ENCODE data around the gene MAP3K4. TPM values are rescaled to one million over a fixed set of nuclear protein-coding genes. Genes with fewer than 3 reads are reported as not detected.
A peak's percentile ranks its signal among the peaks of the same experiment; 100 is the strongest.
"Not testable (repeated sequence)": the region's sequence is repeated elsewhere in the genome, so short reads cannot be mapped to it uniquely, and the experiment has no call there.

Gene MAP3K4
- total and polyA plus RNA-seq, 10 donors: 11.4 to 65.5 (median 37.0) TPM

GRCh38 chr6:161116554-161116953 is 125.0 kb downstream of the MAP3K4 start:
- Histone ChIP-seq H3K4me1 (no peaks in the 10 kb centered on the region), H3K27me3 (replicated peaks in 1 of 7) (no peaks in the 10 kb centered on the region), H3K9me3 (peaks cover 0 to 24% (median 12%) of the 10 kb centered on the region in 8 donors), H3K27ac (no peak overlapping the region), H3K36me3 (peaks cover 9 to 100% (median 61%) of the 10 kb centered on the region in 6 donors), H3K4me3 (no peak overlapping the region)
- no peak for DNase-seq
- intact Hi-C loops (cut with DNase I; ENCODE audit: low total_unique reads): no loop called here
- 91 to 97% (median 94%) methylated on average over 4 of the region's 4 CpGs for whole genome bisulfite sequencing, 5 donors
- TF ChIP-seq POLR2A (IDR thresholded peaks at IDR 0.05) (no peak), POLR2AphosphoS5 (IDR thresholded peaks at IDR 0.05) (no peak)
- TF ChIP-seq, protein P1, sequence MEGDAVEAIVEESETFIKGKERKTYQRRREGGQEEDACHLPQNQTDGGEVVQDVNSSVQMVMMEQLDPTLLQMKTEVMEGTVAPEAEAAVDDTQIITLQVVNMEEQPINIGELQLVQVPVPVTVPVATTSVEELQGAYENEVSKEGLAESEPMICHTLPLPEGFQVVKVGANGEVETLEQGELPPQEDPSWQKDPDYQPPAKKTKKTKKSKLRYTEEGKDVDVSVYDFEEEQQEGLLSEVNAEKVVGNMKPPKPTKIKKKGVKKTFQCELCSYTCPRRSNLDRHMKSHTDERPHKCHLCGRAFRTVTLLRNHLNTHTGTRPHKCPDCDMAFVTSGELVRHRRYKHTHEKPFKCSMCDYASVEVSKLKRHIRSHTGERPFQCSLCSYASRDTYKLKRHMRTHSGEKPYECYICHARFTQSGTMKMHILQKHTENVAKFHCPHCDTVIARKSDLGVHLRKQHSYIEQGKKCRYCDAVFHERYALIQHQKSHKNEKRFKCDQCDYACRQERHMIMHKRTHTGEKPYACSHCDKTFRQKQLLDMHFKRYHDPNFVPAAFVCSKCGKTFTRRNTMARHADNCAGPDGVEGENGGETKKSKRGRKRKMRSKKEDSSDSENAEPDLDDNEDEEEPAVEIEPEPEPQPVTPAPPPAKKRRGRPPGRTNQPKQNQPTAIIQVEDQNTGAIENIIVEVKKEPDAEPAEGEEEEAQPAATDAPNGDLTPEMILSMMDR (IDR thresholded peaks at IDR 0.05 in 8 of 11, conservative IDR thresholded peaks at IDR 0.05 in 3 of 11): no peak

DNA sequence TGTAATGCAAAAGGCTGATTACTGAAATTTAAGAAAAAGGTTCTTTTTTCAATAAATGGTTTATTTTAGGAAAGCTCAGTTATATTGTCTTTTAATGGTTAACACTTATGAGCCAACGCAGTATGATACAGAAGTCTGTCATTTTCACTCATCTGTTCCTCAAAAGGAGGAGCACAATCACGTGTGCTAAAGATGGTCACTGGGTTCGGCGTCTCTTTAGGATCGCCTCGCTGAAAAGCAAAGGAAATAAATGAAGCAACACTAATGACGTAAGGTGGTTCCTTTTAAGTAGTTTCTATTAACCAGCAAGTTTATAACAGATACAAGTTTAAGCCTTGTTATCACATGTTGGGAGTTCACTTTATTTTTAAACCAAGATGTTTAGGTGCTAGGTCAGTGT is 125.7 kb downstream of the MAP3K4 start:
- intact Hi-C loops (cut with DNase I; ENCODE audit: low total_unique reads): no loop called here
- no peaks in the 10 kb centered on the region for H3K27me3 ChIP-seq (replicated peaks in 1 of 7)
- peaks cover 0 to 32% (median 19%) of the 10 kb centered on the region in 8 donors for H3K9me3 ChIP-seq
- H3K27ac ChIP-seq: no peak overlapping the region
- H3K4me3 ChIP-seq: no peak overlapping the region
- peaks cover 5 to 99% (median 54%) of the 10 kb centered on the region in 6 donors for H3K36me3 ChIP-seq
- H3K4me1 ChIP-seq: no peaks in the 10 kb centered on the region
- TF ChIP-seq POLR2AphosphoS5 (IDR thresholded peaks at IDR 0.05): peak in 1 of 3 donors; percentile 19
- TF ChIP-seq POLR2A (IDR thresholded peaks at IDR 0.05): no peak
- TF ChIP-seq, protein P1 (IDR thresholded peaks at IDR 0.05 in 8 of 11, conservative IDR thresholded peaks at IDR 0.05 in 3 of 11): no peak
- no peak for DNase-seq
- WGBS, 5 donors: 50 to 83% (median 69%) methylated on average over 7 of the region's 7 CpGs

DNA sequence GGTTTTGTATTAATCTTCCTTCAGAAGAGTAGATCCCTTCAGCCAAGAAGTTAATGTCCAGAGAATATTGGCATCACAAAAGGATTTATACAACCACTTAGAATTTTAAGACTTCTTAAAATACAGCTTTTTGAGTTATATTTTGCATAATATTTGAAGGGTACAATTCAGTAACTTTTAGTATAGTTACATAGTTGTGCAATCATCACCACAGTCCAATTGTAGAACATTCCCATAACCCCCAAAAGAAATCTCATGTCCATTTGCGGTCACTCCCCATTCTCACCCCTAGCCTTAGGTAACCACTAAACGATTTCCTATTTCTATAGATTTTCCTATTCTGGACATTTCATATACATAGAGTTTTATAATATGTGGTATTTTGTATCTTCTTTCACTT is 126.4 kb downstream of the MAP3K4 start:
- 91 to 94% (median 92%) methylated on average over 2 of the region's 2 CpGs for WGBS, 5 donors
- no peak overlapping the region for H3K4me3 ChIP-seq
- no peaks in the 10 kb centered on the region for H3K4me1 ChIP-seq
- no peaks in the 10 kb centered on the region for H3K27me3 ChIP-seq (replicated peaks in 1 of 7)
- intact Hi-C loops (cut with DNase I; ENCODE audit: low total_unique reads): no loop called here
- no peak overlapping the region for H3K27ac ChIP-seq
- H3K9me3 ChIP-seq: peaks cover 0 to 38% (median 25%) of the 10 kb centered on the region in 8 donors
- DNase-seq: no peak
- H3K36me3 ChIP-seq: peaks cover 5 to 99% (median 48%) of the 10 kb centered on the region in 6 donors
- TF ChIP-seq POLR2AphosphoS5 (IDR thresholded peaks at IDR 0.05) (no peak), POLR2A (IDR thresholded peaks at IDR 0.05) (no peak)
- TF ChIP-seq, protein P1 (IDR thresholded peaks at IDR 0.05 in 8 of 11, conservative IDR thresholded peaks at IDR 0.05 in 3 of 11): no peak

DNA sequence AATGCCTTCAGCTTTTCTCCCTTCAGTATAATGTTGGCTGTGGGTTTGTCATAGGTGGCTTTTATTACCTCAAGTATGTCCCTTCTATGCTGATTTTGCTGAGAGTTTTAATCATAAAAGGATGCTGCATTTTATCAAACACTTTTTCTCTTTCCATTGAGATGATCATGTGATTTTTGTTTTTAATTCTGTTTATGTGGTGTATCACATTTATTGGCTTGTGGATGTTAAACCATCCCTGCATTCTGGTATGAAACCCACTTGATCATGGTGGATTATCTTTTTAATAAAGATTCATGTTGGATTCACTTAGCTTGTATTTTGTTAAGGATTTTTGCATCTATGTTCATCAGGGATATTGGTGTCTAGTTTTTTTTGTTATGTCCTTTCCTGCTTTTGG is 131.8 kb downstream of the MAP3K4 start:
- DNase-seq; H3K27ac ChIP-seq; intact Hi-C loops (cut with DNase I; ENCODE audit: low total_unique reads); H3K27me3 ChIP-seq (replicated peaks in 1 of 7); H3K4me1 ChIP-seq; H3K4me3 ChIP-seq: not testable (repeated sequence)
- peaks cover 0 to 67% (median 53%) of the 10 kb centered on the region in 8 donors for H3K9me3 ChIP-seq
- peaks cover 5 to 99% (median 24%) of the 10 kb centered on the region in 6 donors for H3K36me3 ChIP-seq

DNA sequence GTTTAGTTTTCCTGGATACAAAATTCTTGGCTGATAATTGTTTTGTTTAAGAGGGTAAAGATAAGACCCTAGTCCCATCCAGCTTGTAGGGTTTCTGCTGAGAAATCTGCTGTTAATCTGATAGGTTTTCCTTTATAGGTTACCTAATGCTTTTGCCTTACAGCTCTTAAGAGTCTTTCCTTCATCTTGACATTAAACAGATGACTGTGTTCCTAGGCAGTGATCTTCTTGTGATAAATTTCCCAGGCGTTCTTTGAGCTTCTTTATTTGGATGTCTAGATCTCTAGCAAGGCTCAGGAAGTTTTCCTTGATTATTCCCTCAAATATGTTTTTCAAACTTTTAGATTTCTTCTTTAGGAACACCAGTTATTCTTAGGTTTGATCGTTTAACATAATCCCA is 134.0 kb downstream of the MAP3K4 start:
- Histone ChIP-seq H3K36me3 (peaks cover 0 to 99% (median 19%) of the 10 kb centered on the region in 6 donors), H3K4me3 (no peak overlapping the region), H3K4me1 (no peaks in the 10 kb centered on the region), H3K9me3 (peaks cover 0 to 53% (median 44%) of the 10 kb centered on the region in 8 donors), H3K27ac (no peak overlapping the region), H3K27me3 (replicated peaks in 1 of 7) (no peaks in the 10 kb centered on the region)
- 88 to 99% (median 95%) methylated on average over 2 of the region's 2 CpGs for WGBS, 5 donors
- intact Hi-C loops (cut with DNase I; ENCODE audit: low total_unique reads): no loop called here
- TF ChIP-seq POLR2AphosphoS5 (IDR thresholded peaks at IDR 0.05) (no peak), POLR2A (IDR thresholded peaks at IDR 0.05) (no peak)
- TF ChIP-seq, protein P1 (IDR thresholded peaks at IDR 0.05 in 8 of 11, conservative IDR thresholded peaks at IDR 0.05 in 3 of 11): no peak
- no peak for DNase-seq

All from spleen (tissue), 11 donors.